Fibroblast of pulmonary artery (primary cell): ENCODE measurements around the gene SYK.

Experiments used
- DNase-seq: peaks from one replicate; pipeline ENCODE4 v3.0.0-alpha.2; 2010; ENCODE audit warnings: low read depth
- H3K4me3 ChIP-seq: replicated peaks from 2 replicates; pipeline ENCODE4 v1.5.1; 2011; ENCODE audit warnings: low read depth, mild to moderate bottlenecking, control low read depth, low read length, moderate library complexity
- CTCF ChIP-seq: IDR thresholded peaks from 2 replicates; pipeline ENCODE4 v1.5.1; 2011; ENCODE audit warnings: mild to moderate bottlenecking, control low read depth, low read length, inconsistent platforms; ENCODE audit errors: missing control alignments

SYK gene

GRCh38 chr9:90807006-90807405 is 5.4 kb downstream of the SYK start:
- no peak for DNase-seq
- TF ChIP-seq CTCF = no peak
- no peak overlapping the region for H3K4me3 ChIP-seq

DNA sequence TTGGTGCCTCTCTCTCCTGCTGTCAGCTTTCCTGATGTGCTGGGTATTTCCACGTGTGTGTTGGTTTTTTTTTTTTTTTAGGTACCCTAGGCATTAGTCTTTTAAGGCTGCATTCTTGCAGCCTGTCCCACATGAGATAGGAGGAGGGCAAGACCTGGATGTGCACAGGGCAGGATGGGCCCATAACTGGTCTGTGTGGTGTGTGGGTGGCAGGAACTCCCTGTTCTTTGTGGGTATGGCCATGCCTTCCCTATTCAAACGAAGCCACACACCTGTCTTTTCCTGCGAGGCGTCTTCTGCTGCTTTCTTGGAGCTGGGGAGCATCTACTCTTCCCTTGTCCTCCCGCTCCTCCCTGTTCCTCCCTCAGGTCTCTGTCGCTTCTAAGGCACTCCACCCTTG is 6.8 kb downstream of the SYK start:
- TF ChIP-seq CTCF = no peak
- DNase-seq = no peak

DNA sequence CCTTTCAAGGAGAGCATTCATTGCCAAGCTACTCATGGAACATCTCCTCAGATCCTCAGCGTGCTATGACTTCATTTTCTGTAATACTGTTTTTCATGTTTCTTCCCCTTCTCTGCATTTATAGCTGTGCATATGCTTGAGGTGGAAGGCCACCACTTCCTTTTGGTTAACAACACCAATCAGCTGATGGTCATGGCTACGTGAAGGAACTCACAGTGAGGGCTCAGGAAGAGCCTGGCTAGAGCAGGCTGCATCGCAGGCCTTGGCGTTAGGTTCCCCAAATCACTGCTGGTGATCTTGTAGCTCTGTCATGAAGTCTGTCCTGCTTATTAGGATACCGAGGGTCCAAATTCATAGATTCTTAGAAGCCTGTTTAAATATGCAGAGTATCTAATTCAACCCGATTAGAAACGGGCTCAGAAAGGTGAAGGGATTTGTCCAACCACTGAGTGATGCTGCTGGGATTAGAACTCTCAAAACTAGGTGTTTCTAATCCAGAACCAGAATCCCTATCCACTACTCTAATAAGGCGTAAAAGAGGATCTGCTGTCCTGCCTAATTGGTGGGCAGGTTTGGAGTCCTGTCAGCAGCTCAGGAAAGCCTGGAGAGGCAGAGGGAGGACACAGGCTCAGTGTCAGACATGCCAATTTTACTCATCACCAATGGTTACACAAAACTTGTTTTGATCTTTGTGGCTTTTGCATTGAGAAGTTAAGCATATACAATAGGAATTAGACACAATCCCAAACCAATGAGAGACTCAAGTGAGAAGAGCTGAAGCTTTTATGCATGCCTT is 7.5 kb downstream of the SYK start:
- TF ChIP-seq CTCF = no peak
- DNase-seq = no peak
- H3K4me3 ChIP-seq = no peak overlapping the region

More for the DNA sequence above, 6.8 kb downstream of the SYK start:
- H3K4me3 ChIP-seq = no peak overlapping the region

DNA sequence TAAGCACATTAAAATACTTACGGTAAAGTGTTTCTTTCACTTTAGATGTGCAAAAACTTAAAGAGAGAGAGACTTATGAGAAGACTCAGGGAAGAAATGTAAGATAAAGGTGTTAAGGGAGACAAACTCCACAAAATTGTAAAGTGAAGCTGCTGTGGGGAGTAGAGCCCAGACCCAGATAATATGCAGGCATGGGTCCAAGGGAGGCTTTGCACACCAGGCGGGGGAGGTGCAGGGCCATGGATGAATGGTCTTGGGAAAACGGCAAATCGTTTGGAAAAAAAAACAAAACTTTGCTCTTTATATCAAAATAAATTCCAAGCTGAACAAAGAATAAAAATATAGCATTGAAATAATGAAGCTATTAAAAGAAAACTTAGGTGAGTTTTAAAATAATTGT is 9.1 kb downstream of the SYK start:
- no peak overlapping the region for H3K4me3 ChIP-seq
- DNase-seq = no peak
- no peak for TF ChIP-seq CTCF

DNA sequence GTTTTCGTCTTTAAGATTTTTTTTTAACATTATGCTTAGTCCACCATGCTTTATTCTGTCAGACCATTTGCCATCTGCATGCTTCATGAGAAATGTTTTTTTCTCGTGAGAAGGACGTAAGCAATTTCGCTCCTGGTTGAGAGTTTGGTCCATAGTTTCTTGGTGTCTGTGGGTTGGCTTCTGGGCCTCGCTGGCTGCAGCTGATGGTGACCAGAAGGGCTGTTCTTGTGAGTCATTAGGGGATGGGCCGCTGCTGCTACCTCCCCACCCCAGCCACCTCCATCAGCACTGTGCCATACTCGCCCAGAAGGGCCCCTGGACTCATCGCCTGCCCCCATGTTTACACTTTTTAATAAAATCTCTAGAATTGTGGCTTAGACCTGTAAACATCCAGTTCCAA is 11.4 kb downstream of the SYK start:
- TF ChIP-seq CTCF = no peak
- no peak overlapping the region for H3K4me3 ChIP-seq
- no peak for DNase-seq

DNA sequence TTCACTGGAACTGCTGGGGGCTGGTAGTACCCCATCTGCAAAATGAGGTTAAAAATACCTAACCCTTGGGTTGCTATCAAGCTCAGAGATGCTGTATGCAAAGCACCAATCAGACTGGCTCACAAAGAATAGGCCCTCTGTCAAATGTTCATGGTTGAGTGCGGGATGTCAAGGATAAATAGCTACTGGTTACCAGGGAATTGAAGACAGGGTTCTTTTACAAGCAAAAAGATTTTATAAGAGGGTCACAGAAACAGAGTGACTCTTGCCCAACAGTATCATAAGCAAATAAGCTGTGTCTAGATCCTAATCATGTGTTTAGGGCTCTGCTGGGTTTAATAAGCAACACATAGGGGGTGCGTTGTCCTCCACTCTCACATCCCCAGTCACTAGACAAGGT is 11.9 kb downstream of the SYK start:
- TF ChIP-seq CTCF = no peak
- DNase-seq = no peak
- no peak overlapping the region for H3K4me3 ChIP-seq

GRCh38 chr9:90814355-90814754 is 12.7 kb downstream of the SYK start:
- H3K4me3 ChIP-seq = no peak overlapping the region
- DNase-seq = no peak
- TF ChIP-seq CTCF = no peak
